LNCaP clone FGC (cell line): Measurements from ENCODE around the gene TMEM256.

Experiments
- DNase-seq: peaks from one replicate; pipeline ENCODE4 v3.0.0-alpha.2; 2011; ENCODE audit warnings: low read depth
- H3K4me3 ChIP-seq: 2 replicates; pipeline ENCODE4 v1.5.1; 2011; ENCODE audit warnings: mild to moderate bottlenecking, low read depth, low read length, control low read depth
- TF ChIP-seq, protein P1 (sequence below): IDR thresholded peaks from 2 replicates; pipeline ENCODE4 v1.5.1; 2012; ENCODE audit warnings: mild to moderate bottlenecking; ENCODE audit not compliant: control insufficient read depth, insufficient read depth; ENCODE audit errors: extremely low read depth

TMEM256 gene

GRCh38 chr17:7423679-7424078 lies 19.8 kb upstream of the TMEM256 start:
- H3K4me3 ChIP-seq: no peak overlapping the region
- DNase-seq: no peak
- TF ChIP-seq, protein P1, sequence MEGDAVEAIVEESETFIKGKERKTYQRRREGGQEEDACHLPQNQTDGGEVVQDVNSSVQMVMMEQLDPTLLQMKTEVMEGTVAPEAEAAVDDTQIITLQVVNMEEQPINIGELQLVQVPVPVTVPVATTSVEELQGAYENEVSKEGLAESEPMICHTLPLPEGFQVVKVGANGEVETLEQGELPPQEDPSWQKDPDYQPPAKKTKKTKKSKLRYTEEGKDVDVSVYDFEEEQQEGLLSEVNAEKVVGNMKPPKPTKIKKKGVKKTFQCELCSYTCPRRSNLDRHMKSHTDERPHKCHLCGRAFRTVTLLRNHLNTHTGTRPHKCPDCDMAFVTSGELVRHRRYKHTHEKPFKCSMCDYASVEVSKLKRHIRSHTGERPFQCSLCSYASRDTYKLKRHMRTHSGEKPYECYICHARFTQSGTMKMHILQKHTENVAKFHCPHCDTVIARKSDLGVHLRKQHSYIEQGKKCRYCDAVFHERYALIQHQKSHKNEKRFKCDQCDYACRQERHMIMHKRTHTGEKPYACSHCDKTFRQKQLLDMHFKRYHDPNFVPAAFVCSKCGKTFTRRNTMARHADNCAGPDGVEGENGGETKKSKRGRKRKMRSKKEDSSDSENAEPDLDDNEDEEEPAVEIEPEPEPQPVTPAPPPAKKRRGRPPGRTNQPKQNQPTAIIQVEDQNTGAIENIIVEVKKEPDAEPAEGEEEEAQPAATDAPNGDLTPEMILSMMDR: no peak

GRCh38 chr17:7421186-7421585 lies 17.3 kb upstream of the TMEM256 start:
- no peak for DNase-seq
- TF ChIP-seq, protein P1: no peak
- no peak overlapping the region for H3K4me3 ChIP-seq

GRCh38 chr17:7419819-7420610 lies 16.1 kb upstream of the TMEM256 start, which contains the start of gene SPEM1:
Gene SPEM1 (plus strand): TSS chr17:7420324. CDS start chr17:7420385, 61 bp downstream.
- no peak within 1 kb of the TSS for H3K4me3 ChIP-seq
- TF ChIP-seq, protein P1: no peak
- no peak for DNase-seq

DNA sequence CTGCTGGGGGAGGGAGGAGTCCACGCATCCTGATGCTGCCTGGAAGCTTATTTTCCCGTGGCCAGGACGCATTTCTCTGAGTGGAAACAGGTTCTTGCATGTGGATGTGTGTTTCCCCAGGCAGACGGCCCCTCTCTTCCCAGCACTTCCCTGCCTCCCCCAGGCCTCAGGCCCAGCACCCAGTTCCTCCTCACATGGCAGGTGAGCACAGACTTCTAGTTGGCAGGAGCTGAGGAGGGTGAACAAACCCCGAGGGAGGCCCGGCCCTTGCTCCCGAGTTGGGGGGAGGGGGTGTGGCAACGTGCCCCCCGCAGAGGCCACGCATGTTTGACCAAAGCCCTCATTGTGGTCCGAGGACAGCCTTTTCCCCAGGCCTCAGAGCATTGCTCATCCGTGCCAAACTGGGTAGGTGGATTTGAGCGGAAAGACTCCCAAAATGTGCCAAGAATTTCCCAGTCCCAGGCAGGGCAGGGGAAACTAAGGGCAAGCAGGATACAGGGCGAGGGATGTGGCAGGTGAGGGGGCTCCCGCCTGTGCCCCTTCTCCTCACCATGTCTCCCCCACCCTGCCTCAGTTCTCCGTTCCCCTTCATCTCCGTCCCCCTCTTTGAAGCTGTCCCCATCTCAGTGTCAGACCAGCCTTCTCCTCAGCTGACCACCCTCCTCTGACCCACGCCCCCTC lies 14.7 kb upstream of the TMEM256 start:
- no peak overlapping the region for H3K4me3 ChIP-seq
- TF ChIP-seq, protein P1: no peak
- DNase-seq: no peak

GRCh38 chr17:7417056-7417655 lies 13.3 kb upstream of the TMEM256 start:
- TF ChIP-seq, protein P1: no peak
- no peak overlapping the region for H3K4me3 ChIP-seq
- DNase-seq: no peak

DNA sequence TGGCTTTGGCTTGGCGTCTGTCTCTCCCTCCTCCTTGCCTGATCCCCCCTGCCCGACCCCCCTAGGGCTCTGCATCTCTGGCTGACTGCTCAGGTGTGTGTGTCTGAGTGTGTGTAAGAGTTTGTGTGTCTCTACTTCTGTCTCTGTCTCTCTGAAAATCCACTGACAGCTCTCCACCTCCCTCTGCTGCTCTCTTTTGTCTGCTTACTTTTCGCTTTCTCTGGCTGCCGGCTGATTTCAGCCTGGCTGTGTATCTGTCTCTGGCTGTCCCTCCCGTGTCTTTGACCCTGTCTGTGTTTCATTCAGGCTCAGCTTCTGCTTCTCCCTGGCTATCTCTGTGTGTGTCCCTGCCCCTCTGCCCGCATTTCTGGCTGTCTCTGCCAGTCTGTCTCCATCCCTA lies 12.4 kb upstream of the TMEM256 start:
- TF ChIP-seq, protein P1: no peak

More for the DNA sequence above, 12.4 kb upstream of the TMEM256 start:
- DNase-seq: no peak
- H3K4me3 ChIP-seq: no peak overlapping the region
